ENCODE results near the gene OCIAD1. TPM values are rescaled to one million over a fixed set of nuclear protein-coding genes. Genes with fewer than 3 reads are reported as not detected.
"Not testable (repeated sequence)": the region's sequence is repeated elsewhere in the genome, so short reads cannot be mapped to it uniquely, and the experiment has no call there.

OCIAD1 gene
- total RNA-seq, 1 experiment from 2014 or later, result 163 TPM

DNA sequence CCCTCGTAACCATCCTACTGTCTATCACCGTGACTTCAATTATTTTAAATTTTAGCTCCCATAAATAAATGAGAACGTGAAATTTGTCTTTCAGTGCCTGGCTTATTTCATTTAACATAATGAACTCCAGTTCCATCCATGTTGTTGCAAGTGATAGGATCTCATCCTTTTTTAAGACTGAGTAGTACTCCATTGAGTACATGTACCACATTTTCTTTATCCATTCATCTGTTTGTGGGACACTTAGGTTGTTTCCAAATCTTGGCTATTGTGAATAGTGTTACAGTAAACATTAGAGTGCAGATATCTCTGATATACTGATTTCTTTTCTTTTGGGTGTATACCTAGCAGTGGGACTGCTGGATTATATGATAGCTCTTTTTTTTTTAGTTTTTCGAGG lies 32.8 kb downstream of the OCIAD1 start:
- TF ChIP-seq, protein P1, sequence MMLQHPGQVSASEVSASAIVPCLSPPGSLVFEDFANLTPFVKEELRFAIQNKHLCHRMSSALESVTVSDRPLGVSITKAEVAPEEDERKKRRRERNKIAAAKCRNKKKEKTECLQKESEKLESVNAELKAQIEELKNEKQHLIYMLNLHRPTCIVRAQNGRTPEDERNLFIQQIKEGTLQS (IDR thresholded peaks at IDR 0.05), result no peak
- Histone ChIP-seq H3K9me3 (ENCODE audit: control insufficient read depth in 1 of 2, insufficient read depth in 1 of 2, low read depth in 1 of 2, low read length in 2 of 2) (no peaks in the 10 kb centered on the region), H3K4me1 (ENCODE audit: control insufficient read depth in 1 of 2, insufficient read depth in 2 of 2, low read length in 2 of 2) (no peaks in the 10 kb centered on the region), H3K27me3 (ENCODE audit: insufficient read depth, low read length) (no peaks in the 10 kb centered on the region), H4K20me1 (ENCODE audit: insufficient read depth) (no peaks in the 10 kb centered on the region), H3K79me2 (ENCODE audit: insufficient read depth, low read length) (no peaks in the 10 kb centered on the region), H2AFZ (ENCODE audit: low read depth, low read length, poor library complexity, severe bottlenecking) (no peak overlapping the region), H3K9me2 (ENCODE audit: insufficient read depth) (no peaks in the 10 kb centered on the region), H3K4me3 (replicated peaks in 1 of 2; ENCODE audit: low read depth in 1 of 2, low read length in 2 of 2) (no peak overlapping the region), H3K27ac (ENCODE audit: low read depth, low read length) (no peak overlapping the region), H3K36me3 (ENCODE audit: control insufficient read depth in 1 of 2, insufficient read depth in 2 of 2, low read length in 2 of 2) (peaks cover 11 to 16% of the 10 kb centered on the region in 2 experiments; a peak in 3 of 4 replicates), H3K9ac (ENCODE audit: low read length) (no peak overlapping the region), H3K4me2 (ENCODE audit: low read length) (no peak overlapping the region)
- ChIA-PET POLR2A (no interaction called here), CTCF (no interaction called here), RAD21 (ENCODE audit: low non-redundant PET in 1 of 2, low total read pairs in 2 of 2, uncharacterized antibody in 2 of 2, unreplicated experiment in 2 of 2) (no interaction called here)
- no TSS peak for BruUV-seq (replicated peaks)
- intact Hi-C loops (cut with micrococcal nuclease), result no loop called here
- ATAC-seq (no peak), DNase-seq (ENCODE audit: low read depth, low spot score) (no peak)

DNA sequence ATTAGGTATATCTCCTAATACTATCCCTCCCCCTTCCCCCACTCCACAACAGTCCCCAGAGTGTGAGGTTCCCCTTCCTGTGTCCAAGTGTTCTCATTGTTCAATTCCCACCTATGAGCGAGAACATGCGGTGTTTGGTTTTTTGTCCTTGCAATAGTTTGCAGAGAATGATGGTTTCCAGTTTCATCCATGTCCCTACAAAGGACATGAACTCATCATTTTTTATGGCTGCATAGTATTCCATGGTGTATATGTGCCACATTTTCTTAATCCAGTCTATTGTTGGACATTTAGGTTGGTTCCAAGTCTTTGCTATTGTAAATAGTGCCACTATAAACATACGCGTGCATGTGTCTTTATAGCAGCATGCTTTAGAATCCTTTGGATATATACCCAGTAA lies 33.8 kb downstream of the OCIAD1 start:
- H4K20me1 ChIP-seq (ENCODE audit: insufficient read depth); H3K4me3 ChIP-seq (replicated peaks in 1 of 2; ENCODE audit: low read depth in 1 of 2, low read length in 2 of 2); H2AFZ ChIP-seq (ENCODE audit: low read depth, low read length, poor library complexity, severe bottlenecking); H3K4me1 ChIP-seq (ENCODE audit: control insufficient read depth in 1 of 2, insufficient read depth in 2 of 2, low read length in 2 of 2); RAD21 ChIA-PET (ENCODE audit: low non-redundant PET in 1 of 2, low total read pairs in 2 of 2, uncharacterized antibody in 2 of 2, unreplicated experiment in 2 of 2); intact Hi-C loops (cut with micrococcal nuclease); H3K27me3 ChIP-seq (ENCODE audit: insufficient read depth, low read length); CTCF ChIA-PET; H3K4me2 ChIP-seq (ENCODE audit: low read length); H3K79me2 ChIP-seq (ENCODE audit: insufficient read depth, low read length); H3K9me2 ChIP-seq (ENCODE audit: insufficient read depth); H3K9me3 ChIP-seq (ENCODE audit: control insufficient read depth in 1 of 2, insufficient read depth in 1 of 2, low read depth in 1 of 2, low read length in 2 of 2); BruUV-seq (replicated peaks); POLR2A ChIA-PET; H3K9ac ChIP-seq (ENCODE audit: low read length); H3K27ac ChIP-seq (ENCODE audit: low read depth, low read length); DNase-seq (ENCODE audit: low read depth, low spot score); ATAC-seq: not testable (repeated sequence)
- H3K36me3 ChIP-seq (ENCODE audit: control insufficient read depth in 1 of 2, insufficient read depth in 2 of 2, low read length in 2 of 2), result peaks cover 8 to 11% of the 10 kb centered on the region in 2 experiments; a peak in 2 of 4 replicates

DNA sequence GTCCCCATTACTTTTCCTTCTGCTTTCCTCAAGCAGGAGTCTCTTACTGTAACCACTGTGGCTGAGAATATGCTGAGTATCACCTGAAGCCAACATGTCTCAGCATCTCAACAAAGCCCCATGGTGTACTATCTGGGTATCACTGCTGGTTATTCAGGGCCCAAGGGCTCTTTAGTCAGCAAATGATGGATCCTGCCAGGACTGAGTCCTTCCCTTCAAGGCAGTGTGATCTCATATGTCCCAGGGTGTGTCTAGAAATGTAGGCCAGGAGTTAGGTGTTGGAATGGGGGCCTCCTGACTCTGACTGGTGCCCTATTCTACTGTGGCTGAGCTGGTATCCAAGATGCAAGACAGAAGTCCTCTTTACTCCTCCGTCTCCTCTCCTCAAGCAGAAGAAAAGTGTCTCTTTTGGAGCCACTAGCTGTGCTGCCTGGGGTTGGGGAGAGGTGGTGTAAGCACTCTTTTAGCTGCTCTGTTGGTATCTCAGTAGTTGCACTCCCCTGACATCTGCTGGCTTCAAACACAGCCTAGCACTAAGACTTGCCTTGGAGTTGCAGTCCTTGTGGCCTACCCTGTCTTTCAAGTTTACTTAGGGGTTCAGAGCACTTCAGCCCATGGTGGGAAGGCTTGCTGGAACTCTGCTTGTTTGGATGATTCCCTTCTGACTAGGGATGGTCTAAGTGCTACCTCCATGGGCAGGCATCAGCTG lies 47.1 kb downstream of the OCIAD1 start:
- Histone ChIP-seq H3K36me3 (ENCODE audit: control insufficient read depth in 1 of 2, insufficient read depth in 2 of 2, low read length in 2 of 2) (no peaks in the 10 kb centered on the region), H3K79me2 (ENCODE audit: insufficient read depth, low read length) (no peaks in the 10 kb centered on the region), H3K9ac (ENCODE audit: low read length) (no peak overlapping the region), H3K27ac (ENCODE audit: low read depth, low read length) (no peak overlapping the region), H3K4me2 (ENCODE audit: low read length) (no peak overlapping the region), H3K9me2 (ENCODE audit: insufficient read depth) (no peaks in the 10 kb centered on the region), H3K4me1 (ENCODE audit: control insufficient read depth in 1 of 2, insufficient read depth in 2 of 2, low read length in 2 of 2) (no peaks in the 10 kb centered on the region), H3K4me3 (replicated peaks in 1 of 2; ENCODE audit: low read depth in 1 of 2, low read length in 2 of 2) (no peak overlapping the region), H3K27me3 (ENCODE audit: insufficient read depth, low read length) (no peaks in the 10 kb centered on the region), H3K9me3 (ENCODE audit: control insufficient read depth in 1 of 2, insufficient read depth in 1 of 2, low read depth in 1 of 2, low read length in 2 of 2) (no peaks in the 10 kb centered on the region), H2AFZ (ENCODE audit: low read depth, low read length, poor library complexity, severe bottlenecking) (no peak overlapping the region), H4K20me1 (ENCODE audit: insufficient read depth) (no peaks in the 10 kb centered on the region)
- ChIA-PET POLR2A (no interaction called here), RAD21 (ENCODE audit: low non-redundant PET in 1 of 2, low total read pairs in 2 of 2, uncharacterized antibody in 2 of 2, unreplicated experiment in 2 of 2) (no interaction called here), CTCF (no interaction called here)
- ATAC-seq, result no peak
- TF ChIP-seq RAD21 (IDR thresholded peaks at IDR 0.05; ENCODE audit: low read depth) (no peak), POLR2A (IDR thresholded peaks at IDR 0.05; ENCODE audit: borderline replicate concordance, extremely low read depth, insufficient read depth, insufficient read length) (no peak), EZH2 (IDR thresholded peaks at IDR 0.05) (no peak)
- no peak for DNase-seq (ENCODE audit: low read depth, low spot score)
- BruUV-seq (replicated peaks), result no TSS peak
- intact Hi-C loops (cut with micrococcal nuclease), result no loop called here

All from HCT116 (cell line).